H1 (cell line): ENCODE results near the gene FBN3. TPM values are rescaled to one million over a fixed set of nuclear protein-coding genes. Genes with fewer than 3 reads are reported as not detected.

Experiments used
- BACH1 ChIP-seq: IDR thresholded peaks from 2 replicates; pipeline ENCODE4 v1.6.1; 2012; ENCODE audit warnings: low read length, improper control_type of control experiment
- NRF1 ChIP-seq: IDR thresholded peaks from 2 replicates; pipeline ENCODE4 v1.6.1; 2011; ENCODE audit warnings: mild to moderate bottlenecking, low read depth, low read length, improper control_type of control experiment
- SP1 ChIP-seq: IDR thresholded peaks from 2 replicates; pipeline ENCODE4 v1.6.1; 2011; ENCODE audit warnings: low read depth, low read length
- polyA plus RNA-seq, 7 experiments: library from polyadenylated mRNA; depleted of rRNA in 3 of 7; stranded (reverse) in 5 of 7; unstranded in 2 of 7; fragments of >200 nt in 5 of 7; fragments of 200-250 nt in 2 of 7; gene quantifications; 1 replicate in 5 of 7; 2 replicates in 1 of 7; 4 replicates in 1 of 7; pipeline versions ENCODE4 v1.2.1 to v1.2.3, GENCODE V29; 2011 to 2013; ENCODE audit warnings: missing spikeins in 2 of 7, mixed read lengths in 2 of 7
- total RNA-seq: library from RNA; stranded (reverse); fragmentation: NEBNext Ultra II Directional; extraction: Animal tissue kit (Norgen Biotek cat#: 25700); gene quantifications from 2 replicates; pipeline ENCODE4 v1.2.1, GENCODE V29; 2021

The FBN3 gene
- total and polyA plus RNA-seq, 2 of the 8 experiments (the other 6 are each of a cell fraction or from before 2014, with no cell fraction given): 37.1 to 38.7 TPM

GRCh38 chr19:8107301-8107903 lies 42.0 kb downstream of the FBN3 start (continued):
- TF ChIP-seq NRF1: no peak
- TF ChIP-seq SP1: no peak
- TF ChIP-seq BACH1: no peak
